NCI-H2171 treated with DMSO at 0.1 percent for 48 hours (cell line): ENCODE results near the gene UGT1A7.

Source experiments
- DNase-seq: peaks from one replicate; lab custom pipeline; 2025; lab: John Stamatoyannopoulos, UW

The UGT1A7 gene

GRCh38 chr2:233818639-233819621 lies 137.2 kb downstream of the UGT1A7 start:
- no peak for DNase-seq

GRCh38 chr2:233819884-233820773 lies 138.4 kb downstream of the UGT1A7 start:
- DNase-seq: no peak

GRCh38 chr2:233820774-233821105 lies 139.0 kb downstream of the UGT1A7 start:
- no peak for DNase-seq

GRCh38 chr2:233821196-233821595 lies 139.5 kb downstream of the UGT1A7 start:
- no peak for DNase-seq

- no peak for DNase-seq
These were observed 140.0 kb downstream of the UGT1A7 start for GRCh38 chr2:233821709-233822100.

- no peak for DNase-seq
These were observed 140.5 kb downstream of the UGT1A7 start for GRCh38 chr2:233822101-233822771.
